Mucosa of descending colon (tissue), 3 donors: ENCODE data around the gene GPR17. TPM values are rescaled to one million over a fixed set of nuclear protein-coding genes. Genes with fewer than 3 reads are reported as not detected.

Experiments used
- ATAC-seq: fragments of 200-7000 bp; cut with Tn5 transposase; one replicate; pipeline ENCODE4 v1.9.1; 2020; ENCODE audit warnings: mild to moderate bottlenecking, moderate library complexity
- DNase-seq, 3 donors: peaks; one replicate each; pipeline ENCODE4 v3.0.0-alpha.2; 2020
- H3K36me3 ChIP-seq: fragments of 200-600 bp; one replicate; pipeline ENCODE4 v1.8.0; 2021; ENCODE audit warnings: low read depth, mild to moderate bottlenecking
- H3K4me1 ChIP-seq: fragments of 200-600 bp; one replicate; pipeline ENCODE4 v1.8.0; 2021; ENCODE audit warnings: low read depth, mild to moderate bottlenecking
- H3K4me3 ChIP-seq: fragments of 200-600 bp; one replicate; pipeline ENCODE4 v1.8.0; 2021; ENCODE audit warnings: mild to moderate bottlenecking
- H3K9me3 ChIP-seq: fragments of 200-600 bp; one replicate; pipeline ENCODE4 v1.8.0; 2021; ENCODE audit warnings: mild to moderate bottlenecking
- CTCF ChIP-seq: fragments of 200-600 bp; IDR thresholded peaks from one replicate; pipeline ENCODE4 v1.8.0; 2022; ENCODE audit warnings: antibody characterized with exemption, mild to moderate bottlenecking
- intact Hi-C, 2 donors: fragments of 100-400 bp; cut with DNase I in 1 of 2; cut with micrococcal nuclease in 1 of 2; formaldehyde crosslinking; loops; one replicate each; pipeline versions ENCODE4 v1.11.0 to v1.11.1; 2022; cut with DNase I, micrococcal nuclease
- total RNA-seq, 3 donors: library from RNA; stranded (reverse); fragmentation: NEBNext Ultra II Directional in 2 of 3; extraction: Animal tissue kit (Norgen Biotek cat#: 25700) in 2 of 3; gene quantifications; one replicate each; pipeline versions ENCODE4 v1.2.1 to v1.2.4, GENCODE V29; 2021 to 2023
- donor health status: DM: no; HTN: no; CAD: no; lungs with moderate emphysema.
- donor health status: DM: no; HTN: no; CAD: no.
- donor health status: DM: no; HTN: yes; CAD: no.

Gene GPR17
- total RNA-seq, 3 donors from 2014 or later, result 0.51 TPM; not detected in 2

GRCh38 chr2:127618551-127619202 lies 27.3 kb upstream of the GPR17 start:
- Histone ChIP-seq H3K36me3 (no peaks in the 10 kb centered on the region), H3K4me3 (no peak overlapping the region), H3K4me1 (no peaks in the 10 kb centered on the region), H3K9me3 (no peaks in the 10 kb centered on the region)
- no peak for ATAC-seq
- intact Hi-C loops, result no loop called here
- DNase-seq, result no peak
- TF ChIP-seq CTCF, result no peak

GRCh38 chr2:127619203-127619590 lies 26.8 kb upstream of the GPR17 start:
- no peaks in the 10 kb centered on the region for H3K4me1 ChIP-seq
- ATAC-seq (no peak), DNase-seq (no peak)
- H3K4me3 ChIP-seq, result no peak overlapping the region
- H3K9me3 ChIP-seq, result no peaks in the 10 kb centered on the region
- intact Hi-C loops, result no loop called here
- H3K36me3 ChIP-seq, result no peaks in the 10 kb centered on the region
- no peak for TF ChIP-seq CTCF

- H3K9me3 ChIP-seq, result no peaks in the 10 kb centered on the region
- intact Hi-C loops, result no loop called here
- DNase-seq, result peak in 1 of 3 donors; percentile 63
- H3K4me1 ChIP-seq, result no peaks in the 10 kb centered on the region
- no peak for TF ChIP-seq CTCF
- H3K4me3 ChIP-seq, result no peak overlapping the region
- no peaks in the 10 kb centered on the region for H3K36me3 ChIP-seq
- peak; percentile 76 for ATAC-seq
These were observed 25.9 kb upstream of the GPR17 start for GRCh38 chr2:127619877-127620705.

GRCh38 chr2:127620866-127621265 lies 25.1 kb upstream of the GPR17 start:
- intact Hi-C loops, result no loop called here
- Histone ChIP-seq H3K36me3 (no peaks in the 10 kb centered on the region), H3K4me1 (no peaks in the 10 kb centered on the region), H3K9me3 (no peaks in the 10 kb centered on the region), H3K4me3 (no peak overlapping the region)
- TF ChIP-seq CTCF, result no peak
- DNase-seq, result no peak
- no peak for ATAC-seq

GRCh38 chr2:127621981-127622431 lies 23.9 kb upstream of the GPR17 start:
- ATAC-seq (no peak), DNase-seq (no peak)
- no peak for TF ChIP-seq CTCF
- Histone ChIP-seq H3K36me3 (no peaks in the 10 kb centered on the region), H3K4me1 (no peaks in the 10 kb centered on the region), H3K9me3 (no peaks in the 10 kb centered on the region), H3K4me3 (no peak overlapping the region)
- intact Hi-C loops, result no loop called here
